ENCODE results near the gene NAT16.

GRCh38 chr7:101226721-101227120 is 46.6 kb upstream of the NAT16 start:
- TF ChIP-seq, protein P1, sequence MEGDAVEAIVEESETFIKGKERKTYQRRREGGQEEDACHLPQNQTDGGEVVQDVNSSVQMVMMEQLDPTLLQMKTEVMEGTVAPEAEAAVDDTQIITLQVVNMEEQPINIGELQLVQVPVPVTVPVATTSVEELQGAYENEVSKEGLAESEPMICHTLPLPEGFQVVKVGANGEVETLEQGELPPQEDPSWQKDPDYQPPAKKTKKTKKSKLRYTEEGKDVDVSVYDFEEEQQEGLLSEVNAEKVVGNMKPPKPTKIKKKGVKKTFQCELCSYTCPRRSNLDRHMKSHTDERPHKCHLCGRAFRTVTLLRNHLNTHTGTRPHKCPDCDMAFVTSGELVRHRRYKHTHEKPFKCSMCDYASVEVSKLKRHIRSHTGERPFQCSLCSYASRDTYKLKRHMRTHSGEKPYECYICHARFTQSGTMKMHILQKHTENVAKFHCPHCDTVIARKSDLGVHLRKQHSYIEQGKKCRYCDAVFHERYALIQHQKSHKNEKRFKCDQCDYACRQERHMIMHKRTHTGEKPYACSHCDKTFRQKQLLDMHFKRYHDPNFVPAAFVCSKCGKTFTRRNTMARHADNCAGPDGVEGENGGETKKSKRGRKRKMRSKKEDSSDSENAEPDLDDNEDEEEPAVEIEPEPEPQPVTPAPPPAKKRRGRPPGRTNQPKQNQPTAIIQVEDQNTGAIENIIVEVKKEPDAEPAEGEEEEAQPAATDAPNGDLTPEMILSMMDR (IDR thresholded peaks at IDR 0.05 in 4 of 5, conservative IDR thresholded peaks at IDR 0.05 in 1 of 5): no peak
- TF ChIP-seq POLR2A (IDR thresholded peaks at IDR 0.05): no peak

Data from gastrocnemius medialis (tissue), 4 donors.